HEK293 (cell line): Measurements from ENCODE around the gene SIRPB1.
A peak's percentile ranks its signal among the peaks of the same experiment; 100 is the strongest.
"Not testable (repeated sequence)": the region's sequence is repeated elsewhere in the genome, so short reads cannot be mapped to it uniquely, and the experiment has no call there.

Source experiments
- CTCF ChIA-PET: fragments of 350-600 bp; formaldehyde crosslinking; extraction: SDS; loops from one replicate; lab custom pipeline; 2021; ENCODE audit warnings: antibody characterized with exemption; lab: Yijun Ruan, JAX
- POLR2A ChIA-PET: fragments of 300-600 bp; formaldehyde crosslinking; extraction: SDS; loops from one replicate; lab custom pipeline; 2020; ENCODE audit warnings: antibody characterized with exemption, inconsistent platforms; lab: Yijun Ruan, JAX
- H3K27ac ChIP-seq: fragments of 200-500 bp; sonication (Bioruptor generic); 2 replicates; pipeline ENCODE4 v1.5.1; 2014; ENCODE audit warnings: low read depth, low read length, control low read depth, inconsistent platforms; ENCODE audit errors: extremely low read depth
- H3K36me3 ChIP-seq, 2 experiments: fragments of 200-500 bp in 1 of 2; sonication (Bioruptor generic) in 1 of 2; 1 replicate in 1 of 2; 2 replicates in 1 of 2; pipeline ENCODE4 v1.5.1; 2014 to 2017; ENCODE audit warnings: inconsistent platforms in 2 of 2, low read length in 2 of 2; ENCODE audit not compliant: control insufficient read depth in 2 of 2, insufficient read depth in 1 of 2
- H3K4me1 ChIP-seq: fragments of 200-500 bp; sonication (Bioruptor generic); 2 replicates; pipeline ENCODE4 v1.5.1; 2014; ENCODE audit warnings: mild to moderate bottlenecking, low read length, inconsistent platforms; ENCODE audit not compliant: control insufficient read depth, insufficient read depth
- H3K4me3 ChIP-seq: 2 replicates; pipeline ENCODE4 v1.5.1; 2011; ENCODE audit warnings: low read depth, mild to moderate bottlenecking, control low read depth, low read length, moderate library complexity
- H3K9me3 ChIP-seq: fragments of 200-500 bp; sonication (Bioruptor generic); 2 replicates; pipeline ENCODE4 v1.5.1; 2014; ENCODE audit warnings: low read depth, low read length, inconsistent platforms; ENCODE audit not compliant: control insufficient read depth, insufficient read depth
- BCL11B ChIP-seq: fragments of 450-650 bp; formaldehyde crosslinking; IDR thresholded peaks from 2 replicates; pipeline ENCODE4 v1.5.1; 2016; ENCODE audit warnings: low read depth, missing biosample characterization, missing genetic modification characterization
- FEZF1 ChIP-seq: fragments of 450-650 bp; formaldehyde crosslinking; IDR thresholded peaks from 2 replicates; pipeline ENCODE4 v1.5.1; 2016; ENCODE audit warnings: missing biosample characterization, missing genetic modification characterization
- GLI4 ChIP-seq: fragments of 450-650 bp; formaldehyde crosslinking; IDR thresholded peaks from 2 replicates; pipeline ENCODE4 v1.5.1; 2016; ENCODE audit warnings: missing biosample characterization, missing genetic modification characterization
- HOXD13 ChIP-seq: sonication (generic); formaldehyde crosslinking; IDR thresholded peaks from 2 replicates; pipeline ENCODE4 v1.8.0; 2022; ENCODE audit warnings: missing genetic modification reagents, borderline replicate concordance
- KLF7 ChIP-seq: fragments of 450-650 bp; formaldehyde crosslinking; IDR thresholded peaks from 2 replicates; pipeline ENCODE4 v1.5.1; 2016; ENCODE audit warnings: missing biosample characterization, missing genetic modification characterization, borderline replicate concordance
- RBAK ChIP-seq: fragments of 450-650 bp; formaldehyde crosslinking; IDR thresholded peaks from 2 replicates; pipeline ENCODE4 v1.5.1; 2016; ENCODE audit warnings: missing biosample characterization, missing genetic modification characterization
- ZBTB48 ChIP-seq: fragments of 450-650 bp; formaldehyde crosslinking; IDR thresholded peaks from 2 replicates; pipeline ENCODE4 v1.5.1; 2016; ENCODE audit warnings: missing biosample characterization, missing genetic modification characterization
- ZFHX2 ChIP-seq: fragments of 450-650 bp; formaldehyde crosslinking; conservative IDR thresholded peaks from 2 replicates; pipeline ENCODE4 v1.5.1; 2016; ENCODE audit warnings: missing biosample characterization, missing genetic modification characterization
- ZNF146 ChIP-seq: fragments of 450-650 bp; formaldehyde crosslinking; IDR thresholded peaks from 2 replicates; pipeline ENCODE4 v1.5.1; 2016; ENCODE audit warnings: missing biosample characterization, missing genetic modification characterization
- ZNF157 ChIP-seq: fragments of 450-650 bp; formaldehyde crosslinking; IDR thresholded peaks from 2 replicates; pipeline ENCODE4 v1.5.1; 2016; ENCODE audit warnings: missing biosample characterization, missing genetic modification characterization
- ZNF169 ChIP-seq: fragments of 450-650 bp; formaldehyde crosslinking; IDR thresholded peaks from 2 replicates; pipeline ENCODE4 v1.5.1; 2016; ENCODE audit warnings: missing biosample characterization, missing genetic modification characterization
- ZNF221 ChIP-seq: fragments of 450-650 bp; formaldehyde crosslinking; IDR thresholded peaks from 2 replicates; pipeline ENCODE4 v1.5.1; 2017; ENCODE audit warnings: missing biosample characterization, missing genetic modification characterization, borderline replicate concordance
- ZNF510 ChIP-seq: fragments of 450-650 bp; formaldehyde crosslinking; IDR thresholded peaks from 2 replicates; pipeline ENCODE4 v1.5.1; 2018; ENCODE audit warnings: mild to moderate bottlenecking, missing genetic modification characterization, missing biosample characterization; ENCODE audit not compliant: insufficient replicate concordance
- ZNF555 ChIP-seq: fragments of 450-650 bp; formaldehyde crosslinking; conservative IDR thresholded peaks from 2 replicates; pipeline ENCODE4 v1.5.1; 2017; ENCODE audit warnings: missing biosample characterization, mild to moderate bottlenecking, missing genetic modification characterization, inconsistent platforms
- ZNF600 ChIP-seq: fragments of 450-650 bp; formaldehyde crosslinking; IDR thresholded peaks from 2 replicates; pipeline ENCODE4 v1.5.1; 2016; ENCODE audit warnings: missing biosample characterization, missing genetic modification characterization
- ZNF621 ChIP-seq: fragments of 450-650 bp; formaldehyde crosslinking; IDR thresholded peaks from 2 replicates; pipeline ENCODE4 v1.5.1; 2017; ENCODE audit warnings: missing biosample characterization, missing genetic modification characterization
- ZXDB ChIP-seq: fragments of 450-650 bp; formaldehyde crosslinking; IDR thresholded peaks from 2 replicates; pipeline ENCODE4 v1.5.1; 2016; ENCODE audit warnings: missing biosample characterization, missing genetic modification characterization
- TF ChIP-seq, protein P1 (sequence below): fragments of 450-650 bp; formaldehyde crosslinking; IDR thresholded peaks from 2 replicates; pipeline ENCODE4 v1.5.1; 2016; ENCODE audit warnings: missing biosample characterization, missing genetic modification characterization
- TF ChIP-seq, protein P2 (sequence below): fragments of 450-650 bp; formaldehyde crosslinking; IDR thresholded peaks from 2 replicates; pipeline ENCODE4 v1.5.1; 2016; ENCODE audit warnings: missing biosample characterization, missing genetic modification characterization
- TF ChIP-seq, protein P3 (sequence below): fragments of 450-650 bp; formaldehyde crosslinking; IDR thresholded peaks from 2 replicates; pipeline ENCODE4 v1.5.1; 2016; ENCODE audit warnings: missing biosample characterization, missing genetic modification characterization

Gene SIRPB1

GRCh38 chr20:1638643-1639042 lies 18.8 kb upstream of the SIRPB1 start:
- H3K9me3 ChIP-seq, CTCF ChIA-PET, H3K4me3 ChIP-seq, H3K4me1 ChIP-seq, H3K36me3 ChIP-seq, POLR2A ChIA-PET, H3K27ac ChIP-seq: not testable (repeated sequence)
- TF ChIP-seq ZNF146 (tag by site-specific recombination), result peak; percentile 64

DNA sequence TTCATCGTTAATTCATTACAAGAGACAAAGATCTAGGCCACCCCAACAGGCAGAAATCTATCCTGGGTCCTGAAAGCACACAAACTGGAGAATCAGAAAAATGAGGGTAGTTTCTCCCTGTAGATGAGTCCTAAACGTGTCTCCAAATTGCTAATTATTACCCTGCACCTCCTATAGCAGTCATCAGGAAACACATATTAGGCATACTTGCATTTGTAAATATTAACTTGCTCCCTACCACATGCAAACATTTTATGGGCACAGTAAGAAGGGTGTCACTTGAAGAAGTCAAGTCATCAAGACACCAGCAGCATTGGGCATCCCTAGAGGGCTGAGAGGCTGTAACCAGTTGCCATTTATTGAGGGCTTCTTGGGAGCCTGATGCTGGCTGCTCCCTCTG lies 17.9 kb upstream of the SIRPB1 start:
- ChIA-PET POLR2A (no interaction called here), CTCF (no interaction called here)
- TF ChIP-seq, protein P1, sequence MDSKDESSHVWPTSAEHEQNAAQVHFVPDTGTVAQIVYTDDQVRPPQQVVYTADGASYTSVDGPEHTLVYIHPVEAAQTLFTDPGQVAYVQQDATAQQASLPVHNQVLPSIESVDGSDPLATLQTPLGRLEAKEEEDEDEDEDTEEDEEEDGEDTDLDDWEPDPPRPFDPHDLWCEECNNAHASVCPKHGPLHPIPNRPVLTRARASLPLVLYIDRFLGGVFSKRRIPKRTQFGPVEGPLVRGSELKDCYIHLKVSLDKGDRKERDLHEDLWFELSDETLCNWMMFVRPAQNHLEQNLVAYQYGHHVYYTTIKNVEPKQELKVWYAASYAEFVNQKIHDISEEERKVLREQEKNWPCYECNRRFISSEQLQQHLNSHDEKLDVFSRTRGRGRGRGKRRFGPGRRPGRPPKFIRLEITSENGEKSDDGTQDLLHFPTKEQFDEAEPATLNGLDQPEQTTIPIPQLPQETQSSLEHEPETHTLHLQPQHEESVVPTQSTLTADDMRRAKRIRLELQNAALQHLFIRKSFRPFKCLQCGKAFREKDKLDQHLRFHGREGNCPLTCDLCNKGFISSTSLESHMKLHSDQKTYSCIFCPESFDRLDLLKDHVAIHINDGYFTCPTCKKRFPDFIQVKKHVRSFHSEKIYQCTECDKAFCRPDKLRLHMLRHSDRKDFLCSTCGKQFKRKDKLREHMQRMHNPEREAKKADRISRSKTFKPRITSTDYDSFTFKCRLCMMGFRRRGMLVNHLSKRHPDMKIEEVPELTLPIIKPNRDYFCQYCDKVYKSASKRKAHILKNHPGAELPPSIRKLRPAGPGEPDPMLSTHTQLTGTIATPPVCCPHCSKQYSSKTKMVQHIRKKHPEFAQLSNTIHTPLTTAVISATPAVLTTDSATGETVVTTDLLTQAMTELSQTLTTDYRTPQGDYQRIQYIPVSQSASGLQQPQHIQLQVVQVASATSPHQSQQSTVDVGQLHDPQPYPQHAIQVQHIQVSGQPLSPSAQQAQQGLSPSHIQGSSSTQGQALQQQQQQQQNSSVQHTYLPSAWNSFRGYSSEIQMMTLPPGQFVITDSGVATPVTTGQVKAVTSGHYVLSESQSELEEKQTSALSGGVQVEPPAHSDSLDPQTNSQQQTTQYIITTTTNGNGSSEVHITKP (tag by site-specific recombination), result no peak
- TF ChIP-seq GLI4, result no peak
- TF ChIP-seq ZXDB (tag by site-specific recombination), result no peak
- TF ChIP-seq, protein P2, sequence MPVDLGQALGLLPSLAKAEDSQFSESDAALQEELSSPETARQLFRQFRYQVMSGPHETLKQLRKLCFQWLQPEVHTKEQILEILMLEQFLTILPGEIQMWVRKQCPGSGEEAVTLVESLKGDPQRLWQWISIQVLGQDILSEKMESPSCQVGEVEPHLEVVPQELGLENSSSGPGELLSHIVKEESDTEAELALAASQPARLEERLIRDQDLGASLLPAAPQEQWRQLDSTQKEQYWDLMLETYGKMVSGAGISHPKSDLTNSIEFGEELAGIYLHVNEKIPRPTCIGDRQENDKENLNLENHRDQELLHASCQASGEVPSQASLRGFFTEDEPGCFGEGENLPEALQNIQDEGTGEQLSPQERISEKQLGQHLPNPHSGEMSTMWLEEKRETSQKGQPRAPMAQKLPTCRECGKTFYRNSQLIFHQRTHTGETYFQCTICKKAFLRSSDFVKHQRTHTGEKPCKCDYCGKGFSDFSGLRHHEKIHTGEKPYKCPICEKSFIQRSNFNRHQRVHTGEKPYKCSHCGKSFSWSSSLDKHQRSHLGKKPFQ (tag by site-specific recombination), result no peak
- TF ChIP-seq ZNF600 (tag by site-specific recombination), result no peak
- TF ChIP-seq ZNF221, result no peak
- no peak for TF ChIP-seq ZNF169 (tag by site-specific recombination)
- no peak for TF ChIP-seq ZNF555 (tag by site-specific recombination)
- no peak for TF ChIP-seq FEZF1 (tag by site-specific recombination)
- no peak for TF ChIP-seq ZFHX2 (tag by site-specific recombination)
- no peak for TF ChIP-seq ZNF510 (tag by site-specific recombination)
- TF ChIP-seq ZNF157 (tag by site-specific recombination), result no peak
- TF ChIP-seq KLF7, result no peak
- TF ChIP-seq ZNF621 (tag by site-specific recombination), result no peak
- no peak for TF ChIP-seq HOXD13 (CRISPR knock-in tag)
- TF ChIP-seq ZBTB48, result no peak
- no peak for TF ChIP-seq BCL11B (tag by site-specific recombination)
- no peak for TF ChIP-seq RBAK
- TF ChIP-seq, protein P3, sequence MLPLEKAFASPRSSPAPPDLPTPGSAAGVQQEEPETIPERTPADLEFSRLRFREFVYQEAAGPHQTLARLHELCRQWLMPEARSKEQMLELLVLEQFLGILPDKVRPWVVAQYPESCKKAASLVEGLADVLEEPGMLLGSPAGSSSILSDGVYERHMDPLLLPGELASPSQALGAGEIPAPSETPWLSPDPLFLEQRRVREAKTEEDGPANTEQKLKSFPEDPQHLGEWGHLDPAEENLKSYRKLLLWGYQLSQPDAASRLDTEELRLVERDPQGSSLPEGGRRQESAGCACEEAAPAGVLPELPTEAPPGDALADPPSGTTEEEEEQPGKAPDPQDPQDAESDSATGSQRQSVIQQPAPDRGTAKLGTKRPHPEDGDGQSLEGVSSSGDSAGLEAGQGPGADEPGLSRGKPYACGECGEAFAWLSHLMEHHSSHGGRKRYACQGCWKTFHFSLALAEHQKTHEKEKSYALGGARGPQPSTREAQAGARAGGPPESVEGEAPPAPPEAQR (tag by site-specific recombination), result no peak
- no peak overlapping the region for H3K4me3 ChIP-seq
- H3K4me1 ChIP-seq, result no peaks in the 10 kb centered on the region
- H3K27ac ChIP-seq, result no peak overlapping the region
- no peaks in the 10 kb centered on the region for H3K36me3 ChIP-seq
- no peaks in the 10 kb centered on the region for H3K9me3 ChIP-seq
